Raji (cell line): ENCODE measurements around the gene ATP23.

Experiments used
- POLR2A ChIP-seq: IDR thresholded peaks from 2 replicates; pipeline ENCODE4 v1.6.1; 2011; ENCODE audit warnings: low read depth, low read length, control low read depth; ENCODE audit not compliant: insufficient read depth

Gene ATP23

GRCh38 chr12:57904848-57905811 lies 36.2 kb upstream of the ATP23 start:
- 0 out of 2 replicates have a peak, but pooled peaks have one; percentile 17 for TF ChIP-seq POLR2A

- no peak for TF ChIP-seq POLR2A
Observed at GRCh38 chr12:57905812-57906475, 35.4 kb upstream of the ATP23 start.

GRCh38 chr12:57906821-57907220 lies 34.5 kb upstream of the ATP23 start:
- no peak for TF ChIP-seq POLR2A

- TF ChIP-seq POLR2A = no peak
Observed at GRCh38 chr12:57907281-57907680, 34.1 kb upstream of the ATP23 start.

GRCh38 chr12:57908511-57908910 lies 32.9 kb upstream of the ATP23 start:
- TF ChIP-seq POLR2A = no peak

GRCh38 chr12:57909056-57909455 lies 32.3 kb upstream of the ATP23 start:
- TF ChIP-seq POLR2A = no peak

- TF ChIP-seq POLR2A = no peak
Observed at GRCh38 chr12:57909611-57910010, 31.8 kb upstream of the ATP23 start.

- no peak for TF ChIP-seq POLR2A
Observed at GRCh38 chr12:57918147-57918546, 23.2 kb upstream of the ATP23 start.

GRCh38 chr12:57927086-57927485 lies 14.3 kb upstream of the ATP23 start:
- TF ChIP-seq POLR2A = no peak

GRCh38 chr12:57929092-57929830 lies 12.1 kb upstream of the ATP23 start:
- no peak for TF ChIP-seq POLR2A

GRCh38 chr12:57934819-57935218 lies 6.5 kb upstream of the ATP23 start:
- no peak for TF ChIP-seq POLR2A

- no peak for TF ChIP-seq POLR2A
Observed at GRCh38 chr12:57935331-57935730, 6.0 kb upstream of the ATP23 start.

GRCh38 chr12:57935839-57936512 lies 5.4 kb upstream of the ATP23 start:
- TF ChIP-seq POLR2A = peak; percentile 82

- TF ChIP-seq POLR2A = no peak
Observed at GRCh38 chr12:57936513-57936883, 4.9 kb upstream of the ATP23 start.

- no peak for TF ChIP-seq POLR2A
Observed at GRCh38 chr12:57939291-57939690, 2.1 kb upstream of the ATP23 start.

- no peak for TF ChIP-seq POLR2A
Observed at GRCh38 chr12:57940052-57940914, 1.1 kb upstream of the ATP23 start.
